H1 (cell line): ENCODE measurements around the gene MPP2. TPM values are rescaled to one million over a fixed set of nuclear protein-coding genes. Genes with fewer than 3 reads are reported as not detected.

Experiments used
- KDM4A ChIP-seq: IDR thresholded peaks from one replicate; pipeline ENCODE4 v1.7.1; 2012; ENCODE audit warnings: low read depth, mild to moderate bottlenecking, moderate library complexity, low read length, inconsistent platforms; ENCODE audit not compliant: severe bottlenecking
- polyA plus RNA-seq, 7 experiments: library from polyadenylated mRNA; depleted of rRNA in 3 of 7; stranded (reverse) in 5 of 7; unstranded in 2 of 7; fragments of >200 nt in 5 of 7; fragments of 200-250 nt in 2 of 7; gene quantifications; 1 replicate in 5 of 7; 2 replicates in 1 of 7; 4 replicates in 1 of 7; pipeline versions ENCODE4 v1.2.1 to v1.2.3, GENCODE V29; 2011 to 2013; ENCODE audit warnings: missing spikeins in 2 of 7, mixed read lengths in 2 of 7
- total RNA-seq: library from RNA; stranded (reverse); fragmentation: NEBNext Ultra II Directional; extraction: Animal tissue kit (Norgen Biotek cat#: 25700); gene quantifications from 2 replicates; pipeline ENCODE4 v1.2.1, GENCODE V29; 2021
- TF ChIP-seq, protein P1 (sequence below): fragments of 300-600 bp; sonication (generic); IDR thresholded peaks from 2 replicates; pipeline ENCODE4 v1.7.1; 2012; ENCODE audit warnings: low read length, moderate library complexity, mild to moderate bottlenecking, inconsistent platforms; ENCODE audit not compliant: insufficient replicate concordance

MPP2 gene
- total and polyA plus RNA-seq, 2 of the 8 experiments (the other 6 are each of a cell fraction or from before 2014, with no cell fraction given) = 30.9 to 34.1 TPM

DNA sequence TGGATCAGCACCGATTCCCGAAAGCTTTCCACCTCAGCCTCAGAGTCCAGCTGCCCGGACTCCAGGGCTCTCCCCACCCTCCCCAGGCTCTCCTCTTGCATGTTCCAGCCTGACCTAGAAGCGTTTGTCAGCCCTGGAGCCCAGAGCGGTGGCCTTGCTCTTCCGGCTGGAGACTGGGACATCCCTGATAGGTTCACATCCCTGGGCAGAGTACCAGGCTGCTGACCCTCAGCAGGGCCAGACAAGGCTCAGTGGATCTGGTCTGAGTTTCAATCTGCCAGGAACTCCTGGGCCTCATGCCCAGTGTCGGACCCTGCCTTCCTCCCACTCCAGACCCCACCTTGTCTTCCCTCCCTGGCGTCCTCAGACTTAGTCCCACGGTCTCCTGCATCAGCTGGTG is 45.4 kb downstream of the MPP2 start (continued):
- TF ChIP-seq, protein P1, sequence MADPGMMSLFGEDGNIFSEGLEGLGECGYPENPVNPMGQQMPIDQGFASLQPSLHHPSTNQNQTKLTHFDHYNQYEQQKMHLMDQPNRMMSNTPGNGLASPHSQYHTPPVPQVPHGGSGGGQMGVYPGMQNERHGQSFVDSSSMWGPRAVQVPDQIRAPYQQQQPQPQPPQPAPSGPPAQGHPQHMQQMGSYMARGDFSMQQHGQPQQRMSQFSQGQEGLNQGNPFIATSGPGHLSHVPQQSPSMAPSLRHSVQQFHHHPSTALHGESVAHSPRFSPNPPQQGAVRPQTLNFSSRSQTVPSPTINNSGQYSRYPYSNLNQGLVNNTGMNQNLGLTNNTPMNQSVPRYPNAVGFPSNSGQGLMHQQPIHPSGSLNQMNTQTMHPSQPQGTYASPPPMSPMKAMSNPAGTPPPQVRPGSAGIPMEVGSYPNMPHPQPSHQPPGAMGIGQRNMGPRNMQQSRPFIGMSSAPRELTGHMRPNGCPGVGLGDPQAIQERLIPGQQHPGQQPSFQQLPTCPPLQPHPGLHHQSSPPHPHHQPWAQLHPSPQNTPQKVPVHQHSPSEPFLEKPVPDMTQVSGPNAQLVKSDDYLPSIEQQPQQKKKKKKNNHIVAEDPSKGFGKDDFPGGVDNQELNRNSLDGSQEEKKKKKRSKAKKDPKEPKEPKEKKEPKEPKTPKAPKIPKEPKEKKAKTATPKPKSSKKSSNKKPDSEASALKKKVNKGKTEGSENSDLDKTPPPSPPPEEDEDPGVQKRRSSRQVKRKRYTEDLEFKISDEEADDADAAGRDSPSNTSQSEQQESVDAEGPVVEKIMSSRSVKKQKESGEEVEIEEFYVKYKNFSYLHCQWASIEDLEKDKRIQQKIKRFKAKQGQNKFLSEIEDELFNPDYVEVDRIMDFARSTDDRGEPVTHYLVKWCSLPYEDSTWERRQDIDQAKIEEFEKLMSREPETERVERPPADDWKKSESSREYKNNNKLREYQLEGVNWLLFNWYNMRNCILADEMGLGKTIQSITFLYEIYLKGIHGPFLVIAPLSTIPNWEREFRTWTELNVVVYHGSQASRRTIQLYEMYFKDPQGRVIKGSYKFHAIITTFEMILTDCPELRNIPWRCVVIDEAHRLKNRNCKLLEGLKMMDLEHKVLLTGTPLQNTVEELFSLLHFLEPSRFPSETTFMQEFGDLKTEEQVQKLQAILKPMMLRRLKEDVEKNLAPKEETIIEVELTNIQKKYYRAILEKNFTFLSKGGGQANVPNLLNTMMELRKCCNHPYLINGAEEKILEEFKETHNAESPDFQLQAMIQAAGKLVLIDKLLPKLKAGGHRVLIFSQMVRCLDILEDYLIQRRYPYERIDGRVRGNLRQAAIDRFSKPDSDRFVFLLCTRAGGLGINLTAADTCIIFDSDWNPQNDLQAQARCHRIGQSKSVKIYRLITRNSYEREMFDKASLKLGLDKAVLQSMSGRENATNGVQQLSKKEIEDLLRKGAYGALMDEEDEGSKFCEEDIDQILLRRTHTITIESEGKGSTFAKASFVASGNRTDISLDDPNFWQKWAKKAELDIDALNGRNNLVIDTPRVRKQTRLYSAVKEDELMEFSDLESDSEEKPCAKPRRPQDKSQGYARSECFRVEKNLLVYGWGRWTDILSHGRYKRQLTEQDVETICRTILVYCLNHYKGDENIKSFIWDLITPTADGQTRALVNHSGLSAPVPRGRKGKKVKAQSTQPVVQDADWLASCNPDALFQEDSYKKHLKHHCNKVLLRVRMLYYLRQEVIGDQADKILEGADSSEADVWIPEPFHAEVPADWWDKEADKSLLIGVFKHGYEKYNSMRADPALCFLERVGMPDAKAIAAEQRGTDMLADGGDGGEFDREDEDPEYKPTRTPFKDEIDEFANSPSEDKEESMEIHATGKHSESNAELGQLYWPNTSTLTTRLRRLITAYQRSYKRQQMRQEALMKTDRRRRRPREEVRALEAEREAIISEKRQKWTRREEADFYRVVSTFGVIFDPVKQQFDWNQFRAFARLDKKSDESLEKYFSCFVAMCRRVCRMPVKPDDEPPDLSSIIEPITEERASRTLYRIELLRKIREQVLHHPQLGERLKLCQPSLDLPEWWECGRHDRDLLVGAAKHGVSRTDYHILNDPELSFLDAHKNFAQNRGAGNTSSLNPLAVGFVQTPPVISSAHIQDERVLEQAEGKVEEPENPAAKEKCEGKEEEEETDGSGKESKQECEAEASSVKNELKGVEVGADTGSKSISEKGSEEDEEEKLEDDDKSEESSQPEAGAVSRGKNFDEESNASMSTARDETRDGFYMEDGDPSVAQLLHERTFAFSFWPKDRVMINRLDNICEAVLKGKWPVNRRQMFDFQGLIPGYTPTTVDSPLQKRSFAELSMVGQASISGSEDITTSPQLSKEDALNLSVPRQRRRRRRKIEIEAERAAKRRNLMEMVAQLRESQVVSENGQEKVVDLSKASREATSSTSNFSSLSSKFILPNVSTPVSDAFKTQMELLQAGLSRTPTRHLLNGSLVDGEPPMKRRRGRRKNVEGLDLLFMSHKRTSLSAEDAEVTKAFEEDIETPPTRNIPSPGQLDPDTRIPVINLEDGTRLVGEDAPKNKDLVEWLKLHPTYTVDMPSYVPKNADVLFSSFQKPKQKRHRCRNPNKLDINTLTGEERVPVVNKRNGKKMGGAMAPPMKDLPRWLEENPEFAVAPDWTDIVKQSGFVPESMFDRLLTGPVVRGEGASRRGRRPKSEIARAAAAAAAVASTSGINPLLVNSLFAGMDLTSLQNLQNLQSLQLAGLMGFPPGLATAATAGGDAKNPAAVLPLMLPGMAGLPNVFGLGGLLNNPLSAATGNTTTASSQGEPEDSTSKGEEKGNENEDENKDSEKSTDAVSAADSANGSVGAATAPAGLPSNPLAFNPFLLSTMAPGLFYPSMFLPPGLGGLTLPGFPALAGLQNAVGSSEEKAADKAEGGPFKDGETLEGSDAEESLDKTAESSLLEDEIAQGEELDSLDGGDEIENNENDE = no peak
- no peak for TF ChIP-seq KDM4A
- TF ChIP-seq, all 59 proteins: peak for 0
